ENCODE results near the gene PHLDB2.

PHLDB2 gene

GRCh38 chr3:112011376-112011940 lies 152.4 kb downstream of the PHLDB2 start:
- peak overlapping the region; percentile 93 for H3K27ac ChIP-seq (ENCODE audit: low read length, poor library complexity, severe bottlenecking)
- no peak overlapping the region for H4K8ac ChIP-seq (ENCODE audit: low read length)
- no peak overlapping the region for H3K4ac ChIP-seq (ENCODE audit: low read depth in 1 of 2, low read length in 2 of 2)
- H3K4me2 ChIP-seq (ENCODE audit: low read length, poor library complexity, severe bottlenecking), result no peak overlapping the region
- H3K23ac ChIP-seq (ENCODE audit: low read length in 2 of 2), result no peak overlapping the region
- H3K27me3 ChIP-seq (ENCODE audit: control insufficient read depth in 1 of 2, insufficient read depth in 1 of 2, low read length in 2 of 2), result no peaks in the 10 kb centered on the region
- H2BK12ac ChIP-seq (ENCODE audit: low read length in 2 of 2), result no peak overlapping the region
- no peak overlapping the region for H2BK15ac ChIP-seq (ENCODE audit: low read depth, poor library complexity, severe bottlenecking)
- no peak overlapping the region for H2BK120ac ChIP-seq (ENCODE audit: low read depth, low read length)
- peak overlapping the region; percentile 92 for H2BK5ac ChIP-seq (ENCODE audit: low read depth, low read length, poor library complexity, severe bottlenecking)
- no peak overlapping the region for H2AFZ ChIP-seq (ENCODE audit: low read depth, low read length)
- H3K14ac ChIP-seq (ENCODE audit: low read length in 2 of 2), result no peak overlapping the region
- H4K91ac ChIP-seq (ENCODE audit: low read length), result no peak overlapping the region
- H3K9ac ChIP-seq (ENCODE audit: low read length), result no peak overlapping the region
- H3K9me3 ChIP-seq (ENCODE audit: control insufficient read depth, low read length), result no peaks in the 10 kb centered on the region
- H3K4me3 ChIP-seq (ENCODE audit: insufficient read depth in 1 of 2, low read depth in 1 of 2, low read length in 2 of 2), result no peak overlapping the region
- peaks cover 0 to 16% of the 10 kb centered on the region in 2 experiments for H3K36me3 ChIP-seq (ENCODE audit: control insufficient read depth in 1 of 2, insufficient read depth in 2 of 2, low read depth in 1 of 2, low read length in 2 of 2)
- DNase-seq, result no peak
- peaks cover 22% of the 10 kb centered on the region for H3K4me1 ChIP-seq (ENCODE audit: control insufficient read depth, insufficient read depth, low read depth, low read length)
- peak overlapping the region in 1 of 2 experiments; percentile 33 for H3K18ac ChIP-seq (ENCODE audit: low read depth in 1 of 2, low read length in 2 of 2)
- H3K79me1 ChIP-seq (replicated peaks; ENCODE audit: low read length, poor library complexity, severe bottlenecking), result peaks cover 4% of the 10 kb centered on the region
- WGBS, result 87% methylated on average over 5 of the region's 6 CpGs
- H2AK5ac ChIP-seq (ENCODE audit: low read length, severe bottlenecking), result peak overlapping the region; percentile 99

DNA sequence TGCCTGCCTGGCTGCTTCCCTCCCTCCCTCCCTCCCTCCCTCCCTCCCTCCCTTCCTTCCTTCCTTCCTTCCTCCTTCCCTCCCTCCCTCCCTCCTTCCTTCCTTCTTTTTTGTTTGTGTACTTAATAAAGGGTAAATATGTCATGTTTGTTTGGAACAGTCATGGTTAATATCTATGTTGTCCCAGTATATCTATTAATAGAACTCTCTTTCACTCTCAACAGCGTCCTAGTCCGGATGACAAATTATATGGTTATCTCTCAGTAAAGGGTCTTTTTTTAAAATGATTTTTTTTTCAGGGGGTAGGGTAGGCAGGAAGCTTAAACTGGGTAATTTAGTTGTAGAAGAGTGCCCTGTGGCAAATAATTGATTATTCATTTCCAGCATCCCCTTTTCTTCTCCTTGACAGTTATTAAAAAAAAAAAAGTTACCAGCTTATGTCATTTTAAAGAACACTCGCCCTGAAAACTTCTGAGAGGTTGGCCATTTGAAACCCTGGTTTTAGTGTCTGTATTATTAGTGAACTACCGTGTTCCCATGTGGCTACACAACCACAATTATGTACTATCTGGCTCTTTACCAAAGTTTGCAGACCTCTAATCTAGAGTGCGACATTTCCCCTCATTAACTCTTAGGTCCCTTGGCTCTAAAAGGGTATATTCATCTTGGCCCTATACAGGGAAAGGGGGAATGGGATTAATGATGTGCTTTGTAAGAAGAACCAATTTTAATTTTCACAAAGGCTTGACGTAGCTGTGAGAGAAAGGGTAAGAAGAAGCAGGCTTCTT lies 153.3 kb downstream of the PHLDB2 start:
- WGBS, result 92% methylated on average over 2 of the region's 6 CpGs
- Histone ChIP-seq H2BK5ac (ENCODE audit: low read depth, low read length, poor library complexity, severe bottlenecking) (no peak overlapping the region), H3K36me3 (ENCODE audit: control insufficient read depth in 1 of 2, insufficient read depth in 2 of 2, low read depth in 1 of 2, low read length in 2 of 2) (peaks cover 0 to 16% of the 10 kb centered on the region in 2 experiments), H2BK15ac (ENCODE audit: low read depth, poor library complexity, severe bottlenecking) (no peak overlapping the region), H3K9me3 (ENCODE audit: control insufficient read depth, low read length) (no peaks in the 10 kb centered on the region), H2BK12ac (ENCODE audit: low read length in 2 of 2) (no peak overlapping the region), H3K14ac (ENCODE audit: low read length in 2 of 2) (no peak overlapping the region), H2BK120ac (ENCODE audit: low read depth, low read length) (no peak overlapping the region), H2AK5ac (ENCODE audit: low read length, severe bottlenecking) (peak overlapping the region; percentile 79), H3K4ac (ENCODE audit: low read depth in 1 of 2, low read length in 2 of 2) (no peak overlapping the region), H4K91ac (ENCODE audit: low read length) (no peak overlapping the region), H2AFZ (ENCODE audit: low read depth, low read length) (no peak overlapping the region), H3K4me1 (ENCODE audit: control insufficient read depth, insufficient read depth, low read depth, low read length) (peaks cover 22% of the 10 kb centered on the region), H3K4me2 (ENCODE audit: low read length, poor library complexity, severe bottlenecking) (no peak overlapping the region), H3K4me3 (ENCODE audit: insufficient read depth in 1 of 2, low read depth in 1 of 2, low read length in 2 of 2) (no peak overlapping the region), H3K27ac (ENCODE audit: low read length, poor library complexity, severe bottlenecking) (peak overlapping the region; percentile 85), H3K27me3 (ENCODE audit: control insufficient read depth in 1 of 2, insufficient read depth in 1 of 2, low read length in 2 of 2) (no peaks in the 10 kb centered on the region), H3K9ac (ENCODE audit: low read length) (no peak overlapping the region), H3K18ac (ENCODE audit: low read depth in 1 of 2, low read length in 2 of 2) (no peak overlapping the region), H3K23ac (ENCODE audit: low read length in 2 of 2) (no peak overlapping the region), H4K8ac (ENCODE audit: low read length) (no peak overlapping the region), H3K79me1 (replicated peaks; ENCODE audit: low read length, poor library complexity, severe bottlenecking) (peaks cover 4% of the 10 kb centered on the region)
- peak; percentile 14 for DNase-seq

DNA sequence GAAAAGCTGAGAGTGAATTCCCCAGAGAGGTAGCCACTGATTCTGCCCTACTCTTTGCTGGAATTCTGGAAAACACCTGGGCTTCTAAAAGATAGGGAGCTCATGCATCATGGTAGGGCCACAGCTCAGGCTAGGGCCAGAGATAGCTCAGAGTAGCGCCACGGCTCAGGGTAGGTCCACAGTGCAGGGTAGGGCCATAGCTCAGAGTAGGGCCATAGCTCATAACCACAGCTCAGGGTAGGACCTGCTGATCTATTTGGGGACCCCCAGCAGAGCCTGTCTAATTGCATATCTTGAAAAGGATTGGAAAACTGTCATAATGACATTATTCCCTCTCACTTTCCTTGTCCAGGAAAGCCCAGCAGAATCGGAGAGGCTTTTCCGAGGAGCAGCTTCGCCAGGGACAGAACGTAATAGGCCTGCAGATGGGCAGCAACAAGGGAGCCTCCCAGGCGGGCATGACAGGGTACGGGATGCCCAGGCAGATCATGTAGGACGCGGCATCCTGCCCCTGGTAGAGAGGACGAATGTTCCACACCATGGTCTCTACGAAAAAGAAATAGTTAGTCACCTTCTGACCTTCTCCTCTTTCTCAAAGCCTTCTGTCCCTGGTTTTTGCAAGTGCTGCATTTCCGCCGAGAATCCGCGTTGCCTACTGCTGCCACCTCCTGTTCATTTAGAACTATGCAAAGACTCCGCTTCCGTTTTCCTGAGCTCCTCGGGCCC lies 154.2 kb downstream of the PHLDB2 start:
- no peak overlapping the region for H2BK12ac ChIP-seq (ENCODE audit: low read length in 2 of 2)
- peak; percentile 82 for DNase-seq
- H3K36me3 ChIP-seq (ENCODE audit: control insufficient read depth in 1 of 2, insufficient read depth in 2 of 2, low read depth in 1 of 2, low read length in 2 of 2), result peaks cover 0 to 16% of the 10 kb centered on the region in 2 experiments
- H3K4me2 ChIP-seq (ENCODE audit: low read length, poor library complexity, severe bottlenecking), result no peak overlapping the region
- H3K14ac ChIP-seq (ENCODE audit: low read length in 2 of 2), result no peak overlapping the region
- H3K18ac ChIP-seq (ENCODE audit: low read depth in 1 of 2, low read length in 2 of 2), result no peak overlapping the region
- H3K9ac ChIP-seq (ENCODE audit: low read length), result peak overlapping the region; percentile 57
- no peak overlapping the region for H2BK120ac ChIP-seq (ENCODE audit: low read depth, low read length)
- peak overlapping the region; percentile 82 for H4K8ac ChIP-seq (ENCODE audit: low read length)
- H3K27me3 ChIP-seq (ENCODE audit: control insufficient read depth in 1 of 2, insufficient read depth in 1 of 2, low read length in 2 of 2), result no peaks in the 10 kb centered on the region
- H4K91ac ChIP-seq (ENCODE audit: low read length), result no peak overlapping the region
- H3K23ac ChIP-seq (ENCODE audit: low read length in 2 of 2), result no peak overlapping the region
- H2BK5ac ChIP-seq (ENCODE audit: low read depth, low read length, poor library complexity, severe bottlenecking), result peak overlapping the region; percentile 11
- no peaks in the 10 kb centered on the region for H3K9me3 ChIP-seq (ENCODE audit: control insufficient read depth, low read length)
- no peak overlapping the region for H2AFZ ChIP-seq (ENCODE audit: low read depth, low read length)
- peak overlapping the region; percentile 55 for H3K27ac ChIP-seq (ENCODE audit: low read length, poor library complexity, severe bottlenecking)
- H2BK15ac ChIP-seq (ENCODE audit: low read depth, poor library complexity, severe bottlenecking), result no peak overlapping the region
- peaks cover 19% of the 10 kb centered on the region for H3K4me1 ChIP-seq (ENCODE audit: control insufficient read depth, insufficient read depth, low read depth, low read length)
- 56% methylated on average over 16 of the region's 19 CpGs for WGBS
- H3K4me3 ChIP-seq (ENCODE audit: insufficient read depth in 1 of 2, low read depth in 1 of 2, low read length in 2 of 2), result no peak overlapping the region
- H2AK5ac ChIP-seq (ENCODE audit: low read length, severe bottlenecking), result peak overlapping the region; percentile 79
- peaks cover 4% of the 10 kb centered on the region for H3K79me1 ChIP-seq (replicated peaks; ENCODE audit: low read length, poor library complexity, severe bottlenecking)
- H3K4ac ChIP-seq (ENCODE audit: low read depth in 1 of 2, low read length in 2 of 2), result no peak overlapping the region

DNA sequence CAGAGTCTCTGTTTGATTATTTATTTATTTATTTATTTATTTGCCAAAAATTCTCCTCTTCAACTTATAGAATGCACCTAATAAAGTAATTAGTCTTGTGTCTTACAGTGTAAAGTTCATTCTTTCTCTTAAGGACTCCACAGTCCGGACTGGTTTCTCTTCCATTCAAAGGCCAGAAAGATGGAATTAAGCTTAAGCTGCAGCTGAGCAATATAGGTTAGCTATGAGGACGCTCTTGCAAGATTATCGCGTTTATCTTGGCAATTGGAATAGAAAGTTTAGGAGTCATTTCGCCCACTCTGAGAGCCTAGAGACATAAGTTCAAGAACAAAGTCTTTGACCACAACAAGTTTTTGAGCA lies 154.7 kb downstream of the PHLDB2 start:
- no peak overlapping the region for H3K4ac ChIP-seq (ENCODE audit: low read depth in 1 of 2, low read length in 2 of 2)
- WGBS, result 83% methylated on average over 5 of the region's 5 CpGs

More for the DNA sequence above, 154.7 kb downstream of the PHLDB2 start:
- Histone ChIP-seq H3K79me1 (replicated peaks; ENCODE audit: low read length, poor library complexity, severe bottlenecking) (peaks cover 4% of the 10 kb centered on the region), H3K4me1 (ENCODE audit: control insufficient read depth, insufficient read depth, low read depth, low read length) (peaks cover 18% of the 10 kb centered on the region), H3K36me3 (ENCODE audit: control insufficient read depth in 1 of 2, insufficient read depth in 2 of 2, low read depth in 1 of 2, low read length in 2 of 2) (peaks cover 0 to 16% of the 10 kb centered on the region in 2 experiments), H2BK12ac (ENCODE audit: low read length in 2 of 2) (no peak overlapping the region), H4K8ac (ENCODE audit: low read length) (no peak overlapping the region), H3K27ac (ENCODE audit: low read length, poor library complexity, severe bottlenecking) (no peak overlapping the region), H3K14ac (ENCODE audit: low read length in 2 of 2) (no peak overlapping the region), H3K23ac (ENCODE audit: low read length in 2 of 2) (no peak overlapping the region), H2AFZ (ENCODE audit: low read depth, low read length) (no peak overlapping the region), H2BK5ac (ENCODE audit: low read depth, low read length, poor library complexity, severe bottlenecking) (no peak overlapping the region), H2BK120ac (ENCODE audit: low read depth, low read length) (no peak overlapping the region), H3K9ac (ENCODE audit: low read length) (peak overlapping the region; percentile 11), H3K27me3 (ENCODE audit: control insufficient read depth in 1 of 2, insufficient read depth in 1 of 2, low read length in 2 of 2) (no peaks in the 10 kb centered on the region), H2AK5ac (ENCODE audit: low read length, severe bottlenecking) (peak overlapping the region; percentile 84), H2BK15ac (ENCODE audit: low read depth, poor library complexity, severe bottlenecking) (no peak overlapping the region), H3K4me3 (ENCODE audit: insufficient read depth in 1 of 2, low read depth in 1 of 2, low read length in 2 of 2) (no peak overlapping the region), H3K4me2 (ENCODE audit: low read length, poor library complexity, severe bottlenecking) (no peak overlapping the region), H3K18ac (ENCODE audit: low read depth in 1 of 2, low read length in 2 of 2) (no peak overlapping the region), H4K91ac (ENCODE audit: low read length) (no peak overlapping the region), H3K9me3 (ENCODE audit: control insufficient read depth, low read length) (no peaks in the 10 kb centered on the region)
- no peak for DNase-seq
